HG03571 (cell line): ENCODE measurements around the gene EXOC6B.
"Not testable (repeated sequence)": the region's sequence is repeated elsewhere in the genome, so short reads cannot be mapped to it uniquely, and the experiment has no call there.

ENCODE experiments used
- ATAC-seq: cut with Tn5 transposase; IDR thresholded peaks from one replicate; pipeline ENCODE4 v1.9.1; 2021; ENCODE audit not compliant: unreplicated experiment

Gene EXOC6B

GRCh38 chr2:72685638-72686213 lies 140.1 kb downstream of the EXOC6B start:
- ATAC-seq, result no peak

GRCh38 chr2:72682061-72682460 lies 143.8 kb downstream of the EXOC6B start:
- ATAC-seq, result no peak

DNA sequence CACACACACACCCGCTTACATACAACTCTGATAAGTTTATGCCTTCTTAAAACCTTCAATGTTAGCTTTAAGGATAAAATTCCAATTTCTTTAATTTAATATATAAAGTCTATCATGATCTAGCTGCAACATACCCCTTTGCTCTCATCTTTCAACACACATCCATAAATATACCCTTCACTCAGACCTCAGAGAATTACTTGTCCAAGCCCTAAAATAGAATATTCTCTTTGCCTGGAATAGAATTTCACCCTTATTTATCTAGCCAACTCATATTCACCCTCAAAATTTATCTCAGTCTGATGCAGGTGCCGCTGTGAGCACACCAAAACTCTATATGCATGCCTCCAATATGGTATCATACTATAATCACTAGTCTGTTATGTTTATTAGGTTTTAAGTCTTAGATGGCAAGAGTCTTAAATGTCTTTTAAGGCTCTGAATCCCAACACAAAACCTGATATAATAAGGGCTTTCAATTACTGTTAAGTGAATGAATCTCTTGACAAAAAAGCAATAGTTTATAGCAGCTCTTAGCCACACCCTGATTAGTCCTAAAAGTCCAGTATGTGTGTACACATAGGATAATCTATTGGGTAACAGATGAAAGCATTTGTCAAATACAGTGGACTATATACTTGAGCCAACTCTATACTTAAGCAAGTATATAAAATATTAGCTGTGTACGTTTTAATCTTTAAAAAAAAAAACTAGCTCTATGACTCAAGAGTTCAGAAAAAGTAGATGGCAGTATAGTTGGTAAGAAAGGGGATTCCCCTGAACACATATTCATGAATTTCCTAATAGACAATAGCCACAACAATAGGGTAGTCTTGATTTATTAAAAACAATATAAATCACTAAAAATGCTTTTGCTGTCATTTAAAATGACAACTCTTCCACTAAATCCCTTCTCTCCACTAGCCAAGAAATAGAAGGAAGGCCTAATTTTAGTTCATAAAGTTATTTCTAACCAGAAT lies 144.5 kb downstream of the EXOC6B start:
- ATAC-seq, result no peak

DNA sequence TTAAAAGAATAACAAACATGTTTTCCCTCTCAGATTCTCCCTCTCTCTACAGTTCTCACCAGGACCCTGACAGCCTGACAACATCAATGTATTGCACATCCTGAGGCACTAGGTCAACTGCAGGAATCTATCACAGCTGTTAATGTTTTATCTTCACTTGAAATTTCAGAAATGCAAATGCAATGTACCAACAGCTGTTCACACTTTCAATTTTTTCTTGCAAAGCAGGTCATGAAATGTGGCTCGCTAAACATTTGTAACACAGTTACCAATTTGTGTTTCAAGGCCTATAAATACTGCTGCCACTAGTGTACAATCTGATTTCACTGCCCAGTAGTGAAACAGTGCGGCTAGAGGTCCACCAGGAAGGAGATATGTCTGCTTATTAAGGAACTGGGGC lies 147.8 kb downstream of the EXOC6B start:
- ATAC-seq, result peak; percentile 81

DNA sequence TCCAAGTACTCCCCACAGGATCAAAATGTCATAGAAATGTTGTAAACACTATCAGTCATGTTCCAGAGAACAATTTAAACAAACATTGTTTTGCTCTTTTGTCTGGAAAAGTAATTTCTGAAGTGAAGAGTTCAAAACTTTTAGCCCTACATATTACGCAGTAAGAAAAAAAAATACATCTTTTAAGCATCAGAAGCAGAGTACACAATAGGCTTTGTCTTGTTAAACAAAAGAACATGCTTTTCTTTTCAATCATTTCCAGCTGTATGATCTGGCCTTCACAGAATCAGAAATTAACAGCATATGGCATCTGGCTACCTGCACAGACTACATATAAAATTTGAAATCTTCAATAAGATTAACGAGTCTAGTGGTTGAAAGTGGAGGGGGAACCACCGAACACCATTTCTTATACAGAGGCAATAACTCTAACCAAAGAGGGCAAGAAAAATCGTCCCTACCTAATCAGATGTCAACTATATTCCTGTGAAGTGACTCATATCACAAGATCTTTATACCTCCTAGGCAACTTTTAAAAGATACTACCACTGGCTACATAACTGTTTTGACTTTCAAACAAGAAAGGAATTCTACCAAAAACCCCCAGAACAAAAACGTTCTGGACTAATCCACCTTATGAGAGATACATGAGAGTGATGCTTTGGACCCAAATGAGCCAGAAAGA lies 149.3 kb downstream of the EXOC6B start:
- no peak for ATAC-seq

GRCh38 chr2:72674982-72675915 lies 150.6 kb downstream of the EXOC6B start:
- ATAC-seq, result no peak

- no peak for ATAC-seq
Measured at GRCh38 chr2:72673279-72673678, 152.6 kb downstream of the EXOC6B start.

DNA sequence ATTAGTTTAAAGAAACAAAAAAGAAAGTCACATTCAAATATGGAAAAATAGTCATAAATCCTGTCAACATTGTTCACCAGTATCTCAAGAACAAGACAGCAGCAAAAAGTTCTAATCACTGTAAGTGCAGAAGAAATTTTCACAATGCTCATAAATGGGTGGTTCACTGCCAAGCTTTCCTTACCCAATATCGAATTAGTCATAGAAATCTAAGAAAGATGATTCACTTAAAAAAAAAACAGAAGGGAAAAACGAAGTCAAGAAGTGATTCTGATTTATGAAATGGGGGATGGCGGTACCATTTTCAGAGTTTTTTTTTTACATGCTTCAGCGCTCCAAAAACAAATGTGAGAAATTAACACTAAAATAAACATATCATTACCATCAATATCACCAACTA lies 156.7 kb downstream of the EXOC6B start:
- no peak for ATAC-seq

GRCh38 chr2:72668647-72669046 lies 157.2 kb downstream of the EXOC6B start:
- no peak for ATAC-seq

- ATAC-seq, result no peak
Measured at GRCh38 chr2:72665448-72665847, 160.4 kb downstream of the EXOC6B start.

GRCh38 chr2:72661985-72662384 lies 163.8 kb downstream of the EXOC6B start:
- ATAC-seq, result no peak

GRCh38 chr2:72649810-72650209 lies 176.0 kb downstream of the EXOC6B start:
- ATAC-seq, result no peak

DNA sequence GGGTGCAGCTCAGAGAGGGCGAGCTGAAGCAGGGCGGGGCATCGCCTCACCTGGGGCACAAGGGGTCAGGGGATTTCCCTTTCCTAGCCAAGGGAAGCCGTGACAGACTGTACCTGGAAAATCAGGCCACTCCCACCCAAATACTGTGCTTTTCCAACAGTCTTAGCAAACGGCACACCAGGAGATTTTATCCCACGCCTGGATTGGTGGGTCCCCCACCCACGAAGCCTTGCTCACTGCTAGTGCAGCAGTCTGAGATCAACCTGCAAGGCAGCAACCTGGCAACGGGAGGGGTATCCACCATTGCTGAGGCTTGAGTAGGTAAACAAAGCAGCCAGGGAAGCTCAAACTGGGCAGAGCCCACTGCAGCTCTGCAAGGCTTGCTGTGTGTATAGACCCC lies 184.6 kb downstream of the EXOC6B start:
- ATAC-seq, result not testable (repeated sequence)

GRCh38 chr2:72638600-72639211 lies 187.1 kb downstream of the EXOC6B start:
- ATAC-seq, result no peak

DNA sequence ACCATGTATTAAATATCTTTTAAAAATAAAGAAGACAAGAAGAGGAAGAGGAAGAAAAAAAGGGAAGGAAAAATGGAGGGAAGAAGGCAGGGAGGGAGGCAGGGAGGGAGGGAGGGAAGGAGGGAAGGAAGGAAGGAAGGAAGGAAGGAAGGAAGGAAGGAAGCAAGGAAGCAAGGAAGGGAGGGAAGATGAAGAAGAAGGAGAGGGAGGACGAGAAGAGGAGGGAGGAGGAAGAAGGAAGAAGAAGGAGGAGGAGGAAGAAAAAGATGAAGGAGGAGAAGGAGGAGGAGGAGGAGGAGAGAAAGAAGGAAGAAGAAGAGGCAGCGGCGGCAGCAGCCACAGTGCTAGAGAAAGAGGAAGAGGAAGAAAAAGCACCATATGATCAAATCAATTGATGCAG lies 189.6 kb downstream of the EXOC6B start:
- ATAC-seq, result no peak

DNA sequence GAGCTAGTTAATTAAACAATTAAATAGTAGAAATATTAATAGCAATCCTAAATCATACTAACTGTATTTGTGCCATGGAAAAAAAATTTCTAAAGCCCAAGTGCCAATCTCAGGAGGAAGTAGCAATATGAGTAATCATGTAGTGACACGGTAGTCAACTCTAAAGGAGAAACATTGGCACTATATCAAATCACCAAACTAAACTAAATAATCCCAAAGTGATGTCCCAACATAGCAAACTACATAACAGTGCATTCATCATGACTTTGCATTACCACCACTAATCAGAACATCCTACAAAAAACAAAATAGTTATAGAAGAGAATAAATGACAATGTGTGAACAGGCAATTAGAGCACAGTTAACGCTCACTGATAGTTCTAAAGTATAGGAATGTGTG lies 195.1 kb downstream of the EXOC6B start:
- no peak for ATAC-seq

DNA sequence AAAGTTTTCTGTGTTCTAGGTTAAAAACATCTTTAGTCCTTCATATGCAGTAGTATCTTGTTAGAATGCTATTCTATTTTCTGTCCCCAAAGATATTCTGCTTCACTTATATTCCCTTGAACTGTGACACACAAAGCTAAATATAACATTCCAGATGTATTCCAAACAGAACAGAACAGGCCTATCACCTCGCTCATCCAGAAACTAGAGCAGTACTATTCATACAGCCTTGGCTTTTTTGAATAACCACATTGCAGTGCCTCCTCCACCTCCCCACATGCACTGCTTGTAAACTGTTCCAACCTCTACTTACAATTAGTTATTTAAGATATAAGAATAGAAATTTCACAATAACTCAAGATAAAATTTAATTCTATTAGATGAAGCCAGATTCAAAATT lies 196.8 kb downstream of the EXOC6B start:
- ATAC-seq, result no peak

GRCh38 chr2:72627083-72627482 lies 198.8 kb downstream of the EXOC6B start:
- no peak for ATAC-seq

GRCh38 chr2:72625366-72625765 lies 200.5 kb downstream of the EXOC6B start:
- ATAC-seq, result no peak

DNA sequence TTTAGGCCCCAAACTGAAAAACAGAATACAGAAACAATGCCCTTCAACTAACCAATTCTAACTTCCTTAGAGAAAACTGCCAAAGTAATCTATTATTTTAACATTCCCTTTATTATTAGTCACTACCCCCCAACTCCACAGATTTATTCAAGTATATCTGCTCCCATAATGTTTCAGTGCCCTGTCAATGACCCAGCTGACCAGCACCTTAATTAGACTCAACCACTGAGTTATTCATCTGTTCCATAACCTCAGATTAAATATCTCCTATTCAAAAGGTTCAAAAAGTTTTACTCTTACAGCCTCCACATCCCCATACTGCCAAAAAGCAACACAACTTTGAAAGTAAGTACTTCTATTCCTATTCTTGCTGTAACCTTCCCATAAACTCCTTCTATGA lies 202.4 kb downstream of the EXOC6B start:
- no peak for ATAC-seq
